ENCODE measurements around the gene TSPAN33. TPM values are rescaled to one million over a fixed set of nuclear protein-coding genes. Genes with fewer than 3 reads are reported as not detected.

The TSPAN33 gene
- total RNA-seq, 4 donors from 2014 or later: 2.4 to 12.1 (median 6.0) TPM

DNA sequence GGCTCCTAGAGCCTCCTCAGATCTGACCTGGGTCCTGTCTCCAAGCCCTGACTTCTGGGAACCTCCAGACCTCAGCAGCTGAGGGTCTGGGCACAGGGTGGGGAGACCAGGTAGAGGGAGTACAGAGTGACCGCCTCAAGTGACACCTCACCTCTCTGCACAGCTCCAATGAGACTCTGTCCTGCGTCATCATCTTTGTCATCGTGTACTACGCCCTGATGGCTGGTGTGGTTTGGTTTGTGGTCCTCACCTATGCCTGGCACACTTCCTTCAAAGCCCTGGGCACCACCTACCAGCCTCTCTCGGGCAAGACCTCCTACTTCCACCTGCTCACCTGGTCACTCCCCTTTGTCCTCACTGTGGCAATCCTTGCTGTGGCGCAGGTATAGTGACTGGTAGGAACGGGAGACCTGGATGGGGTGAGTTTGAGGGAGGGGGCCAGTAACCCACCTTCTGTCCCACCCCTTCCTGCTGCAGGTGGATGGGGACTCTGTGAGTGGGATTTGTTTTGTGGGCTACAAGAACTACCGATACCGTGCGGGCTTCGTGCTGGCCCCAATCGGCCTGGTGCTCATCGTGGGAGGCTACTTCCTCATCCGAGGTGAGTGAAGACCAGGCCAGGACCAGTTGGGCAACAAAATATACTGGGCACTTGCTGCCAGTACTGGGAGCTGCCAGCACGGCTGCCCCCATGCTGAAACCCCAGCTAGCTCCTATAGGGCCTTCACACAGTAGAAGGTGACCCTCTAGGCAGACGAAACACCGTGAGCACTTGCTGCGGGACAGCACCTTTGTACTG lies 61.7 kb downstream of the TSPAN33 start:
- TF ChIP-seq, protein P1, sequence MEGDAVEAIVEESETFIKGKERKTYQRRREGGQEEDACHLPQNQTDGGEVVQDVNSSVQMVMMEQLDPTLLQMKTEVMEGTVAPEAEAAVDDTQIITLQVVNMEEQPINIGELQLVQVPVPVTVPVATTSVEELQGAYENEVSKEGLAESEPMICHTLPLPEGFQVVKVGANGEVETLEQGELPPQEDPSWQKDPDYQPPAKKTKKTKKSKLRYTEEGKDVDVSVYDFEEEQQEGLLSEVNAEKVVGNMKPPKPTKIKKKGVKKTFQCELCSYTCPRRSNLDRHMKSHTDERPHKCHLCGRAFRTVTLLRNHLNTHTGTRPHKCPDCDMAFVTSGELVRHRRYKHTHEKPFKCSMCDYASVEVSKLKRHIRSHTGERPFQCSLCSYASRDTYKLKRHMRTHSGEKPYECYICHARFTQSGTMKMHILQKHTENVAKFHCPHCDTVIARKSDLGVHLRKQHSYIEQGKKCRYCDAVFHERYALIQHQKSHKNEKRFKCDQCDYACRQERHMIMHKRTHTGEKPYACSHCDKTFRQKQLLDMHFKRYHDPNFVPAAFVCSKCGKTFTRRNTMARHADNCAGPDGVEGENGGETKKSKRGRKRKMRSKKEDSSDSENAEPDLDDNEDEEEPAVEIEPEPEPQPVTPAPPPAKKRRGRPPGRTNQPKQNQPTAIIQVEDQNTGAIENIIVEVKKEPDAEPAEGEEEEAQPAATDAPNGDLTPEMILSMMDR (IDR thresholded peaks at IDR 0.05; ENCODE audit: low read depth): no peak

DNA sequence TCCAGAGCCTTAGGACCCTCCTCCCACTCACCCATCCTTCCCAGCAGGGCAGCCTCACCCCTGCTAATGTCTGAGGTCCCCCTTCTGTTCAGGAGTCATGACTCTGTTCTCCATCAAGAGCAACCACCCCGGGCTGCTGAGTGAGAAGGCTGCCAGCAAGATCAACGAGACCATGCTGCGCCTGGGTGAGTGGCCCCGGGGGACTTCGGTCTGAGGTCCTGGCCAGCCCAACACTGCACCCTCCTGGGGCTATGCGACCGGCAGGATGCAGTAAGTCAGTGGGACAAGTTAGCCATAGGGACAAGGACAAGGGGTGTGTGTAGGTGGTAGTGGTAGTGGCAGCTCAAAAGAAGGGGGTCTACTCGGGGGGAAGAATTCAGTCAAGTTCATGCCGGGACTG lies 64.2 kb downstream of the TSPAN33 start:
- TF ChIP-seq, protein P1 (IDR thresholded peaks at IDR 0.05; ENCODE audit: low read depth): no peak

DNA sequence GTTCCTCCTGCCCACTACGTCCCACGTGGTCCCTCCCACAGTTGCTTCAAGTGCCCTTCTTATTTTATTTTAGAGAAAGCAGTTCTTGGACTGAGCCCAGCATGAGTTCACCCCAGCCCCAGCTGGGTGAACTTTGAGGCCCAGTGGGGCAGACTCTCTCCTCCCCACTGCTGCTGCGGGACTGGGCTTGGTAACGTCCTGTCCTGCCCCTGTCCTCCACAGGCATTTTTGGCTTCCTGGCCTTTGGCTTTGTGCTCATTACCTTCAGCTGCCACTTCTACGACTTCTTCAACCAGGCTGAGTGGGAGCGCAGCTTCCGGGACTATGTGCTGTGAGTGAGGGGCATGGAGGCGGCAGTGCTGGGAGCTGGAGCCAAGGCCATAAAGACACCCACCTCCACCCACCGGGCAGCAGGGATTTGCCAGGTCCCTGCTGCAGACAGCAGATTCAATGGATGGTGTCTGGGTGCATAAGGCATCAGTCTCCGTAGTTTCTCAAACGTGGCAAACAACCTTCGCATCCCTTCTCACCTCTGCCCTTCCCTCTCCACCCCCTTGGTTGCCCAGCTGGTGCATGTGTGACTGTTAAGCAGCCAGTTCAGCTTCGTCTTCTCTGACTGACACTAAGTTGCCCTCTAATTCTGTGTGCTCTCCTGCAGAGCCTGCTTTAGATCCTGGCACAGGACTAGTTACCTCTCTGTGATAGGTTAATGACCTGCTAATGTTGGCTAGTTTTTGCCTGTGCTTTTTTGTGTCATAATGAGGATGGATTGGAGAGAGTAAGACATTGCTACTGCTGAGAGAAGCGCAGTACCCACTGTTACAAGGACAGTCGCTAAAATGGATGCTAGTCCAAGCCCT lies 64.8 kb downstream of the TSPAN33 start:
- TF ChIP-seq, protein P1 (IDR thresholded peaks at IDR 0.05; ENCODE audit: low read depth): no peak

DNA sequence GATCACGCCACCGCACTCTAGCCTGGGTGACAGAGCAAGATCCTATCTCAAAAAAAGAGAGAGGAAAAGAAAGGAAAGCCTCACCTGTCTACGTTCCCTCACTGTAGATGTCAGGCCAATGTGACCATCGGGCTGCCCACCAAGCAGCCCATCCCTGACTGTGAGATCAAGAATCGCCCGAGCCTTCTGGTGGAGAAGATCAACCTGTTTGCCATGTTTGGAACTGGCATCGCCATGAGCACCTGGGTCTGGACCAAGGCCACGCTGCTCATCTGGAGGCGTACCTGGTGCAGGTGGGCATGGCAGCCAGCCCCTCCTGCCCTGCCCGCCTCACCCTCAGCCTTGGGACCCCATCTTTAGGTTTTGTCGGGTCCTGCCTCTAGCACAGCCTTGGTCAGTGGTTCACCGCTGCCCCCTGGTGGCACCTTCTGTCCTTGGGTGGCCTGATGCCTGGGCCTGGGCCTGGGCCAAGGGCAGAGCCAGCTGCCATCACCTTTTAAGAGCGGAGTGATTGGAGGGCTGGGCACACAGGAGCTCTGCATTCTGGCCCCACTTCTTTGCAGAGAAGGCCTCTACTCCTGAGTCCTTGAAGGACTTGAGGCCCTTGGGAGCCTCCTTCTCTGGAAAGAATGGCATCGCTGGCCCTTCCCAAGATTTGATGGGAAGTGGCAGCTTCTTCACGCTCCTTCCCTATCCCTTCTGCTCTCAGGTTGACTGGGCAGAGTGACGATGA lies 65.9 kb downstream of the TSPAN33 start:
- TF ChIP-seq, protein P1 (IDR thresholded peaks at IDR 0.05; ENCODE audit: low read depth): no peak

DNA sequence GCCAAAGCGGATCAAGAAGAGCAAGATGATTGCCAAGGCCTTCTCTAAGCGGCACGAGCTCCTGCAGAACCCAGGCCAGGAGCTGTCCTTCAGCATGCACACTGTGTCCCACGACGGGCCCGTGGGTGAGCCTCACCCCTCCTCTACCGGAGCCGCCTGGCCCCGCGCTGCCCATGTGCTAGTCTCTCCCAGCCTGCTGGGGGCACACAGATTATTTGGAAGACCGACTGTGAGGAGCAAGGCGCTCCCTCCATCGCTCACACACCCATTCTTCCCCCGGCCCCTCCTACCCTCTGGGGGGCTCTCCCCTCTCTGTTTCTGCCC lies 66.4 kb downstream of the TSPAN33 start:
- TF ChIP-seq, protein P1 (IDR thresholded peaks at IDR 0.05; ENCODE audit: low read depth): no peak

DNA sequence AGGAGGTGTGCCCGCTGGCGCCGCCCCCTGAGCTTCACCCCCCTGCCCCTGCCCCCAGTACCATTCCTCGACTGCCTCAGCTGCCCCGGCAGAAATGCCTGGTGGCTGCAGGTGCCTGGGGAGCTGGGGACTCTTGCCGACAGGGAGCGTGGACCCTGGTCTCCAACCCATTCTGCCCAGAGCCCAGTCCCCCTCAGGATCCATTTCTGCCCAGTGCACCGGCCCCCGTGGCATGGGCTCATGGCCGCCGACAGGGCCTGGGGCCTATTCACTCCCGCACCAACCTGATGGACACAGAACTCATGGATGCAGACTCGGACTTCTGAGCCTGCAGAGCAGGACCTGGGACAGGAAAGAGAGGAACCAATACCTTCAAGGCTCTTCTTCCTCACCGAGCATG lies 67.6 kb downstream of the TSPAN33 start:
- TF ChIP-seq, protein P1 (IDR thresholded peaks at IDR 0.05; ENCODE audit: low read depth): no peak

DNA sequence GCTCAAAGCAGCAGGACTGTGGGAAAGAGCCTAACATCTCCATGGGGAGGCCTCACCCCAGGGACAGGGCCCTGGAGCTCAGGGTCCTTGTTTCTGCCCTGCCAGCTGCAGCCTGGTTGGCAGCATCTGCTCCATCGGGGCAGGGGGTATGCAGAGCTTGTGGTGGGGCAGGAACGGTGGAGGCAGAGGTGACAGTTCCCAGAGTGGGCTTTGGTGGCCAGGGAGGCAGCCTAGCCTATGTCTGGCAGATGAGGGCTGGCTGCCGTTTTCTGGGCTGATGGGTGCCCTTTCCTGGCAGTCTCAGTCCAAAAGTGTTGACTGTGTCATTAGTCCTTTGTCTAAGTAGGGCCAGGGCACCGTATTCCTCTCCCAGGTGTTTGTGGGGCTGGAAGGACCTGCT lies 68.1 kb downstream of the TSPAN33 start:
- TF ChIP-seq, protein P1 (IDR thresholded peaks at IDR 0.05; ENCODE audit: low read depth): no peak
